Rectal smooth muscle tissue (tissue), 1 donor: ENCODE data around the gene RAPSN.
"Not testable (repeated sequence)": the region's sequence is repeated elsewhere in the genome, so short reads cannot be mapped to it uniquely, and the experiment has no call there.

Source experiments
- H3K27ac ChIP-seq: one replicate; pipeline ENCODE4 v1.7.0; 2013; ENCODE audit warnings: low read depth, low read length, inconsistent platforms
- H3K27me3 ChIP-seq: one replicate; pipeline ENCODE4 v1.7.0; 2013; ENCODE audit warnings: low read length; ENCODE audit not compliant: control insufficient read depth, insufficient read depth
- H3K36me3 ChIP-seq: one replicate; pipeline ENCODE4 v1.7.0; 2013; ENCODE audit warnings: low read length; ENCODE audit not compliant: control insufficient read depth, insufficient read depth
- H3K4me1 ChIP-seq: one replicate; pipeline ENCODE4 v1.7.0; 2013; ENCODE audit warnings: low read length; ENCODE audit not compliant: control insufficient read depth, insufficient read depth
- H3K4me3 ChIP-seq: one replicate; pipeline ENCODE4 v1.7.0; 2013; ENCODE audit warnings: low read length
- H3K9ac ChIP-seq: one replicate; pipeline ENCODE4 v1.7.0; 2013; ENCODE audit warnings: low read length

RAPSN gene

GRCh38 chr11:47454258-47454671, 5.3 kb upstream of the RAPSN start:
- not testable (repeated sequence) for H3K9ac ChIP-seq, H3K4me3 ChIP-seq, H3K27me3 ChIP-seq, H3K4me1 ChIP-seq, H3K27ac ChIP-seq, H3K36me3 ChIP-seq

DNA sequence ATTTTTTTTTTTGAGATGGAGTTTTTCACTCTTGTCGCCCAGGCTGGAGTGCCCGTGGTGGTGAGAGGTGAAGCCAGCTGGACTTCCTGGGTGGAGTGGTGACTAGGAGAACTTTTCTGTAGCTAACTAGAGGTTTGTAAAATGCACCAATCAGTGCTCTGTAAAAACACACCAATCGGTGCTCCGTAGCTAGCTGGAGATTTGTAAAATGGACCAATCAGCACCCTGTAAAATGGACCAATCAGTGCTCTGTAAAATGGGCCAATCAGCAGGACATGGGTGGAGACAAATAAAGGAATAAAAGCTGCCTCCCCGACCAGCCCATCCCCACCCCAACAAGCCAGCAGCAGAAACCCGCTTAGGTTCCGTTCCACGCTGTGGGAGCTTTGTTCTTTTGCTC, 4.4 kb upstream of the RAPSN start:
- Histone ChIP-seq H3K4me3 (no peak overlapping the region), H3K27me3 (no peaks in the 10 kb centered on the region), H3K36me3 (no peaks in the 10 kb centered on the region), H3K4me1 (no peaks in the 10 kb centered on the region), H3K27ac (no peak overlapping the region), H3K9ac (no peak overlapping the region)

GRCh38 chr11:47451990-47452389, 3.1 kb upstream of the RAPSN start:
- no peaks in the 10 kb centered on the region for H3K27me3 ChIP-seq
- no peak overlapping the region for H3K27ac ChIP-seq
- no peaks in the 10 kb centered on the region for H3K36me3 ChIP-seq
- no peak overlapping the region for H3K9ac ChIP-seq
- no peaks in the 10 kb centered on the region for H3K4me1 ChIP-seq
- no peak overlapping the region for H3K4me3 ChIP-seq

DNA sequence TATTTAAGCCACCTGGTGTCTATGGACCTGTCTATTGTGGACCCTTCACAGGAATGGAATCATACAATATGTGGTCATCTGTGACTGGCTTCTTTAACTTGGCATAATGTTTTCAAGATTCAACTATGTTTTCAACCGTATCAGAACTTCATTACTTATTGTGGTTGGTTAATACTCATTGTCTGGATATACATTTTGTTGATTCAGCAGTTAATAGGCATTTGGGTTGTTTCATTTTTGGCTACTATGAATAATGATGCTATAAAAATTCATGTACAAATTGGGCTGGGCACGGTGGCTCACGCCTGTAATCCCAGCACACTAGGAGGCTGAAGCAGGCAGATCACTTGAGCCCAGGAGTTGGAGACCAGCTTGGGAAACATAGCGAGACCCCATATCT, 2.5 kb upstream of the RAPSN start:
- no peak overlapping the region for H3K27ac ChIP-seq
- H3K9ac ChIP-seq = no peak overlapping the region
- no peaks in the 10 kb centered on the region for H3K27me3 ChIP-seq
- H3K4me3 ChIP-seq = no peak overlapping the region
- no peaks in the 10 kb centered on the region for H3K36me3 ChIP-seq
- no peaks in the 10 kb centered on the region for H3K4me1 ChIP-seq

DNA sequence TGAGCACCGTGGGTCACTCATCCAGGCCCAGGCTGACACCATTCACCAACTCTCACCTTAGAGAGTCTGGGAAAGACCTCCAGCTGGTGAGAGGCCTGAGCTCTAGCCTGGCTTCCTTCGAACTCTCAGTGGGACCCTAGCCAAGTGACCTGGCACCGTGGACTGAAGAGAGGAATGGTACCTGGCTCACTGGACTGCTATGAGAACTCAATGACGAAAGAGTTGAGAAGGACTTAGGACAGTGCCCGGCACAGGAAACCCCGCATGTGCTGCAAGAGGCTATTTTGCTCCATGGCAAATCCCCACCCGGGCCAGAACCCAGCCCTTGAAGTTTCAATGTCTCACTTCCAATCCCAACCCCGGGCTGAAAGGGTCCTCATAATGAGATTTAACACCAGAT, 605 bp upstream of the RAPSN start:
- no peaks in the 10 kb centered on the region for H3K36me3 ChIP-seq
- H3K27me3 ChIP-seq = no peaks in the 10 kb centered on the region
- H3K4me3 ChIP-seq = no peak overlapping the region
- H3K27ac ChIP-seq = no peak overlapping the region
- no peak overlapping the region for H3K9ac ChIP-seq
- no peaks in the 10 kb centered on the region for H3K4me1 ChIP-seq

GRCh38 chr11:47447906-47448305, 1.0 kb downstream of the RAPSN start:
- Histone ChIP-seq H3K27ac (no peak overlapping the region), H3K4me1 (no peaks in the 10 kb centered on the region), H3K9ac (no peak overlapping the region), H3K27me3 (no peaks in the 10 kb centered on the region), H3K4me3 (no peak overlapping the region), H3K36me3 (no peaks in the 10 kb centered on the region)

GRCh38 chr11:47446833-47447232, 2.1 kb downstream of the RAPSN start:
- no peaks in the 10 kb centered on the region for H3K4me1 ChIP-seq
- H3K27me3 ChIP-seq = no peaks in the 10 kb centered on the region
- no peaks in the 10 kb centered on the region for H3K36me3 ChIP-seq
- H3K27ac ChIP-seq = no peak overlapping the region
- no peak overlapping the region for H3K9ac ChIP-seq
- H3K4me3 ChIP-seq = no peak overlapping the region

DNA sequence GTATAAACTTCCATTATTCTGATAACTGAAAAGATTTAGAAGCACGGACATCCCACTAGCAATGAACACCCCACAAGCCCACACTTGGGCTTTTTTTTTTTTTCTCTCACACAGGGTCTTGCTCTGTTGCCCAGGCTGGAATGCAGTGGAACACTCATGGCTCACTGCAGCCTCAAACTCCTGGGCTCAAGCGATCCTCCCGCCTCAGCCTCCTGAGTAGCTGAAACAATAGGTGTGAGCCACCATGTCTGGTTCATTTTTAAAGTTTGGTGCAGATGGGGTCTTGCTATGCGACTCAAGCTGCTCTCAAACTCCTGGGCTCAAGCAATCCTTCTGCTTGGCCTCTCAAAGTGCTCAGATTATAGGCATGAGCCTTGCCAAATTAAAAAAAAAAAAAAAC, 3.1 kb downstream of the RAPSN start:
- H3K4me3 ChIP-seq = no peak overlapping the region

GRCh38 chr11:47443817-47444216, 5.1 kb downstream of the RAPSN start:
- Histone ChIP-seq H3K4me1 (no peaks in the 10 kb centered on the region), H3K9ac (no peak overlapping the region), H3K27ac (no peak overlapping the region), H3K36me3 (no peaks in the 10 kb centered on the region), H3K27me3 (no peaks in the 10 kb centered on the region), H3K4me3 (no peak overlapping the region)

More for the DNA sequence above, 3.1 kb downstream of the RAPSN start:
- no peaks in the 10 kb centered on the region for H3K4me1 ChIP-seq
- no peaks in the 10 kb centered on the region for H3K36me3 ChIP-seq
- H3K9ac ChIP-seq = no peak overlapping the region
- no peak overlapping the region for H3K27ac ChIP-seq
- H3K27me3 ChIP-seq = no peaks in the 10 kb centered on the region

- no peaks in the 10 kb centered on the region for H3K27me3 ChIP-seq
- H3K9ac ChIP-seq = no peak overlapping the region
- no peaks in the 10 kb centered on the region for H3K36me3 ChIP-seq
- no peak overlapping the region for H3K27ac ChIP-seq
- H3K4me3 ChIP-seq = no peak overlapping the region
- no peaks in the 10 kb centered on the region for H3K4me1 ChIP-seq
These were observed 5.8 kb downstream of the RAPSN start for GRCh38 chr11:47443028-47443700.

GRCh38 chr11:47442514-47442913, 6.4 kb downstream of the RAPSN start:
- no peak overlapping the region for H3K4me3 ChIP-seq
- no peaks in the 10 kb centered on the region for H3K27me3 ChIP-seq
- H3K9ac ChIP-seq = no peak overlapping the region
- no peaks in the 10 kb centered on the region for H3K4me1 ChIP-seq
- no peak overlapping the region for H3K27ac ChIP-seq
- no peaks in the 10 kb centered on the region for H3K36me3 ChIP-seq

GRCh38 chr11:47441421-47441820, 7.5 kb downstream of the RAPSN start:
- Histone ChIP-seq H3K27ac (no peak overlapping the region), H3K9ac (no peak overlapping the region), H3K36me3 (no peaks in the 10 kb centered on the region), H3K27me3 (no peaks in the 10 kb centered on the region), H3K4me1 (no peaks in the 10 kb centered on the region), H3K4me3 (no peak overlapping the region)

DNA sequence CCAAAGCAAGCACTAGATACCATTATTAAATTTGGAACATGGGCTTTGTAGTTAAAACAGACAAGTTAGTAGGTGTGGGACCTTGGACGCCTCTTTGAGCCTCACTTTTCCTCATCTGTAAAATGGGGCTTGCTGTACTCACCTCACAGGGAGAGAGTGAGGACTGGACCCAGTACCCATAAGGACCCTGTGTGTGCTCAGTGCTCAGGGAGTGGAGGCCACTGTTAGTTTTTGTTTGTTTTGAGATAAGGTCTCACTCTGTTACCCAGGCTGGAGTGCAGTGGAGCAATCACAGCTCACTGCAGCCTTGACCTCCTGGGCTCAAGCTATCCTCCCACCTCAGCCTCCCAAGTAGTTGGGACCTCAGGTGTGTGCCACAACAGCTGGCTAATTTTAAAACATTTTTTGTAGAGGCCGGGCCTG, 8.9 kb downstream of the RAPSN start:
- Histone ChIP-seq H3K27ac (no peak overlapping the region), H3K4me1 (no peaks in the 10 kb centered on the region), H3K9ac (no peak overlapping the region), H3K4me3 (no peak overlapping the region), H3K27me3 (no peaks in the 10 kb centered on the region), H3K36me3 (no peaks in the 10 kb centered on the region)
